ENCODE measurements around the gene PAK5. TPM values are rescaled to one million over a fixed set of nuclear protein-coding genes. Genes with fewer than 3 reads are reported as not detected.

Gene PAK5
- total RNA-seq, 4 donors from 2014 or later, result not detected

- Histone ChIP-seq H3K4me3 (no peak overlapping the region), H3K36me3 (no peaks in the 10 kb centered on the region), H3K9me3 (no peaks in the 10 kb centered on the region), H3K27me3 (no peaks in the 10 kb centered on the region), H3K4me1 (no peaks in the 10 kb centered on the region), H3K27ac (no peak overlapping the region)
- no peak for DNase-seq
- TF ChIP-seq EP300 (IDR thresholded peaks at IDR 0.05; ENCODE audit: low read depth), result no peak
- no peak for TF ChIP-seq POLR2AphosphoS5 (IDR thresholded peaks at IDR 0.05)
- no peak for TF ChIP-seq CTCF (IDR thresholded peaks at IDR 0.05)
- no peak for TF ChIP-seq POLR2A (IDR thresholded peaks at IDR 0.05)
- in situ Hi-C loops (cut with MboI; ENCODE audit: low pct_ligation_motif_present in 1 of 4, low pct_unique_long_range_greater_than_20kb in 1 of 4, low sequenced_read_pairs in 3 of 4), result no loop called here
- intact Hi-C loops (cut with DNase I; ENCODE audit: low total_unique reads), result no loop called here
- WGBS, 2 donors (ENCODE audit: low coverage in 1 of 2), result 83 to 88% methylated on average over 3 of the region's 3 CpGs
Measured at GRCh38 chr20:9775176-9775575, 63.7 kb downstream of the PAK5 start.

- no peaks in the 10 kb centered on the region for H3K4me1 ChIP-seq
- no peaks in the 10 kb centered on the region for H3K36me3 ChIP-seq
- no peak overlapping the region for H3K4me3 ChIP-seq
- H3K27me3 ChIP-seq, result no peaks in the 10 kb centered on the region
- intact Hi-C loops (cut with DNase I; ENCODE audit: low total_unique reads), result no loop called here
- H3K27ac ChIP-seq, result no peak overlapping the region
- H3K9me3 ChIP-seq, result no peaks in the 10 kb centered on the region
- DNase-seq, result no peak
- 77 to 93% methylated on average over 6 of the region's 6 CpGs for WGBS, 2 donors (ENCODE audit: low coverage in 1 of 2)
- TF ChIP-seq POLR2A (IDR thresholded peaks at IDR 0.05) (no peak), EP300 (IDR thresholded peaks at IDR 0.05; ENCODE audit: low read depth) (no peak), CTCF (IDR thresholded peaks at IDR 0.05) (no peak), POLR2AphosphoS5 (IDR thresholded peaks at IDR 0.05) (no peak)
- in situ Hi-C loops (cut with MboI; ENCODE audit: low pct_ligation_motif_present in 1 of 4, low pct_unique_long_range_greater_than_20kb in 1 of 4, low sequenced_read_pairs in 3 of 4), result no loop called here
Measured at GRCh38 chr20:9769954-9770353, 68.9 kb downstream of the PAK5 start.

- Histone ChIP-seq H3K27me3 (no peaks in the 10 kb centered on the region), H3K36me3 (no peaks in the 10 kb centered on the region), H3K4me3 (no peak overlapping the region), H3K9me3 (peaks cover 0 to 10% of the 10 kb centered on the region in 2 donors), H3K27ac (no peak overlapping the region), H3K4me1 (no peaks in the 10 kb centered on the region)
- no peak for DNase-seq
- in situ Hi-C loops (cut with MboI; ENCODE audit: low pct_ligation_motif_present in 1 of 4, low pct_unique_long_range_greater_than_20kb in 1 of 4, low sequenced_read_pairs in 3 of 4) (no loop called here), intact Hi-C loops (cut with DNase I; ENCODE audit: low total_unique reads) (no loop called here)
- no peak for TF ChIP-seq EP300 (IDR thresholded peaks at IDR 0.05; ENCODE audit: low read depth)
- TF ChIP-seq POLR2AphosphoS5 (IDR thresholded peaks at IDR 0.05), result no peak
- 67 to 90% methylated on average over 1 of the region's 1 CpG for WGBS, 2 donors (ENCODE audit: low coverage in 1 of 2)
Measured at GRCh38 chr20:9761476-9761875, 77.4 kb downstream of the PAK5 start.

GRCh38 chr20:9759392-9759791 is 79.5 kb downstream of the PAK5 start:
- in situ Hi-C loops (cut with MboI; ENCODE audit: low pct_ligation_motif_present in 1 of 4, low pct_unique_long_range_greater_than_20kb in 1 of 4, low sequenced_read_pairs in 3 of 4), result no loop called here
- H3K4me1 ChIP-seq, result no peaks in the 10 kb centered on the region
- TF ChIP-seq CTCF (IDR thresholded peaks at IDR 0.05), result no peak
- no peak for TF ChIP-seq POLR2AphosphoS5 (IDR thresholded peaks at IDR 0.05)
- TF ChIP-seq EP300 (IDR thresholded peaks at IDR 0.05; ENCODE audit: low read depth), result no peak
- TF ChIP-seq POLR2A (IDR thresholded peaks at IDR 0.05), result no peak
- peaks cover 0 to 10% of the 10 kb centered on the region in 2 donors for H3K9me3 ChIP-seq
- intact Hi-C loops (cut with DNase I; ENCODE audit: low total_unique reads), result no loop called here
- 46 to 100% methylated on average over 1 to 4 of the region's 4 CpGs for WGBS, 2 donors (ENCODE audit: low coverage in 1 of 2)
- H3K36me3 ChIP-seq, result no peaks in the 10 kb centered on the region
- no peak for DNase-seq
- H3K27me3 ChIP-seq, result no peaks in the 10 kb centered on the region
- H3K27ac ChIP-seq, result no peak overlapping the region
- H3K4me3 ChIP-seq, result no peak overlapping the region

- Histone ChIP-seq H3K9me3 (peaks cover 0 to 10% of the 10 kb centered on the region in 2 donors), H3K4me3 (no peak overlapping the region), H3K4me1 (no peaks in the 10 kb centered on the region), H3K27ac (no peak overlapping the region), H3K27me3 (no peaks in the 10 kb centered on the region), H3K36me3 (no peaks in the 10 kb centered on the region)
- WGBS, 2 donors (ENCODE audit: low coverage in 1 of 2), result 39 to 40% methylated on average over 1 of the region's 1 CpG
- no peak for TF ChIP-seq EP300 (IDR thresholded peaks at IDR 0.05; ENCODE audit: low read depth)
- TF ChIP-seq POLR2A (IDR thresholded peaks at IDR 0.05), result no peak
- TF ChIP-seq CTCF (IDR thresholded peaks at IDR 0.05), result no peak
- no peak for TF ChIP-seq POLR2AphosphoS5 (IDR thresholded peaks at IDR 0.05)
- intact Hi-C loops (cut with DNase I; ENCODE audit: low total_unique reads), result no loop called here
- in situ Hi-C loops (cut with MboI; ENCODE audit: low pct_ligation_motif_present in 1 of 4, low pct_unique_long_range_greater_than_20kb in 1 of 4, low sequenced_read_pairs in 3 of 4), result no loop called here
- no peak for DNase-seq
Measured at GRCh38 chr20:9758752-9759151, 80.1 kb downstream of the PAK5 start.
